8988T (cell line): ENCODE measurements around the gene HOXB2.
"Not testable (repeated sequence)": the region's sequence is repeated elsewhere in the genome, so short reads cannot be mapped to it uniquely, and the experiment has no call there.

ENCODE experiments used
- DNase-seq: peaks from one replicate; pipeline ENCODE4 v3.0.0; 2011

HOXB2 gene

GRCh38 chr17:48510761-48511604, 33.9 kb downstream of the HOXB2 start:
- DNase-seq: no peak

GRCh38 chr17:48510381-48510760, 34.5 kb downstream of the HOXB2 start:
- no peak for DNase-seq

GRCh38 chr17:48509708-48510107, 35.2 kb downstream of the HOXB2 start:
- not testable (repeated sequence) for DNase-seq

- no peak for DNase-seq
These were observed 38.7 kb downstream of the HOXB2 start for GRCh38 chr17:48506246-48506645.

- DNase-seq: no peak
These were observed 39.1 kb downstream of the HOXB2 start for GRCh38 chr17:48505788-48506187.

GRCh38 chr17:48504953-48505352, 40.0 kb downstream of the HOXB2 start:
- no peak for DNase-seq

- DNase-seq: no peak
These were observed 41.2 kb downstream of the HOXB2 start for GRCh38 chr17:48503747-48504146.

- DNase-seq: no peak
These were observed 42.0 kb downstream of the HOXB2 start for GRCh38 chr17:48502901-48503300.

- no peak for DNase-seq
These were observed 42.6 kb downstream of the HOXB2 start for GRCh38 chr17:48502312-48502711.

- DNase-seq: no peak
These were observed 44.2 kb downstream of the HOXB2 start for GRCh38 chr17:48500435-48501426.

GRCh38 chr17:48499735-48500434, 45.0 kb downstream of the HOXB2 start:
- DNase-seq: no peak

GRCh38 chr17:48499248-48499647, 45.7 kb downstream of the HOXB2 start:
- DNase-seq: no peak

- no peak for DNase-seq
These were observed 46.6 kb downstream of the HOXB2 start for GRCh38 chr17:48498164-48498850.

GRCh38 chr17:48497103-48497502, 47.8 kb downstream of the HOXB2 start:
- DNase-seq: no peak

GRCh38 chr17:48494335-48494734, 50.6 kb downstream of the HOXB2 start:
- no peak for DNase-seq
